Measurements from ENCODE around the gene TMEM184B. TPM values are rescaled to one million over a fixed set of nuclear protein-coding genes. Genes with fewer than 3 reads are reported as not detected.
A peak's percentile ranks its signal among the peaks of the same experiment; 100 is the strongest.

Gene TMEM184B
- total RNA-seq, 1 donor from 2014 or later: 42.6 TPM

GRCh38 chr22:38309614-38310517 is 37.1 kb upstream of the TMEM184B start:
- no peaks in the 10 kb centered on the region for H3K27me3 ChIP-seq (ENCODE audit: control insufficient read depth, insufficient read depth, low read length)
- DNase-seq (ENCODE audit: low read depth): no peak
- TF ChIP-seq CTCF (IDR thresholded peaks at IDR 0.05; ENCODE audit: insufficient read depth, low read length, poor library complexity, severe bottlenecking): no peak
- H3K4me3 ChIP-seq (ENCODE audit: low read depth, low read length): no peak overlapping the region
- peaks cover 8% of the 10 kb centered on the region for H3K36me3 ChIP-seq (ENCODE audit: control insufficient read depth, insufficient read depth, low read length)

- no peak for DNase-seq (ENCODE audit: low read depth)
- Histone ChIP-seq H3K36me3 (ENCODE audit: control insufficient read depth, insufficient read depth, low read length) (peaks cover 10% of the 10 kb centered on the region), H3K27me3 (ENCODE audit: control insufficient read depth, insufficient read depth, low read length) (no peaks in the 10 kb centered on the region), H3K4me3 (ENCODE audit: low read depth, low read length) (no peak overlapping the region)
- no peak for TF ChIP-seq CTCF (IDR thresholded peaks at IDR 0.05; ENCODE audit: insufficient read depth, low read length, poor library complexity, severe bottlenecking)
These were observed 36.1 kb upstream of the TMEM184B start for GRCh38 chr22:38308791-38309498.

- DNase-seq (ENCODE audit: low read depth): peak; percentile 56
- Histone ChIP-seq H3K4me3 (ENCODE audit: low read depth, low read length) (no peak overlapping the region), H3K27me3 (ENCODE audit: control insufficient read depth, insufficient read depth, low read length) (no peaks in the 10 kb centered on the region), H3K36me3 (ENCODE audit: control insufficient read depth, insufficient read depth, low read length) (peaks cover 6% of the 10 kb centered on the region)
- peak; percentile 22 for TF ChIP-seq CTCF (IDR thresholded peaks at IDR 0.05; ENCODE audit: insufficient read depth, low read length, poor library complexity, severe bottlenecking)
These were observed 33.0 kb upstream of the TMEM184B start for GRCh38 chr22:38305471-38306448.

- TF ChIP-seq CTCF (IDR thresholded peaks at IDR 0.05; ENCODE audit: insufficient read depth, low read length, poor library complexity, severe bottlenecking): no peak
- Histone ChIP-seq H3K36me3 (ENCODE audit: control insufficient read depth, insufficient read depth, low read length) (peaks cover 6% of the 10 kb centered on the region), H3K27me3 (ENCODE audit: control insufficient read depth, insufficient read depth, low read length) (no peaks in the 10 kb centered on the region), H3K4me3 (ENCODE audit: low read depth, low read length) (no peak overlapping the region)
- DNase-seq (ENCODE audit: low read depth): no peak
These were observed 31.7 kb upstream of the TMEM184B start for GRCh38 chr22:38304526-38304925.

- no peaks in the 10 kb centered on the region for H3K27me3 ChIP-seq (ENCODE audit: control insufficient read depth, insufficient read depth, low read length)
- peaks cover 7% of the 10 kb centered on the region for H3K36me3 ChIP-seq (ENCODE audit: control insufficient read depth, insufficient read depth, low read length)
- H3K4me3 ChIP-seq (ENCODE audit: low read depth, low read length): no peak overlapping the region
- no peak for TF ChIP-seq CTCF (IDR thresholded peaks at IDR 0.05; ENCODE audit: insufficient read depth, low read length, poor library complexity, severe bottlenecking)
- no peak for DNase-seq (ENCODE audit: low read depth)
These were observed 31.2 kb upstream of the TMEM184B start for GRCh38 chr22:38303974-38304373.
